ENCODE data around the gene ELFN2. TPM values are rescaled to one million over a fixed set of nuclear protein-coding genes. Genes with fewer than 3 reads are reported as not detected.

Gene ELFN2
- polyA plus RNA-seq, 3 donors = 0.65 to 1.4 (median 0.86) TPM

DNA sequence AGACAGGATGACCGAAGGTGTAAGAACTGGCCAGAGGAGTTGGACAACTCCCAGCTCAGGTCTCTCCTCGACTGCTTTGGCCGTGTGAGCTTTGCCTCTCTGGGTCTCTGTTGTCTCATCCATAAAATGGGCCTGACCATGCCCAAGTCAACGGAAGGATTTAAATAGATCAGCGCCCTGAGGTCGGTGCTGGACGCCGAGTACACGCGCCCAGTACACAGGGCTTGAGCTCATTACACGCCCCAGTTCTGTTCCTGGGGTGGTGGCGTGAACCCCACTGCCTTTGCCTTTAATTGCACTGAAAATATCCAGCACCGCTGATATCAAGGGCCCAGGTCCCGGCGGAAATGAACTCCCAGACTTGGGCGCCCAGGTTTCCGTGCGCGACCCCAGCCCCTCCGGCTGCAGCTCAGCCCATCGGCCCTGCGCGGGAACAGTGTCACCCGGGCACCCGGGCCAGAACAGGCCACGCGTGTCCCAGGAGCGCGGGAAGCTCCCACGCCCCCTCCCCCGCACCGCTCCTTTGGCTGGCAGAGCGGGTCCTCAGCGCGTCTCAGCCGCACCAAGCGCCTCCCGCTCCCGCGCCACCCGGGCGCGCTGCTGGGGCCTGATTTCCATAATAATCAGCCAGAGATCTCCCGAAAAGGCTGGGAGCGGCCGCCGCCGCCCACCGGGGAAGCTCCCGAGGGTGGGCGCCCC is 102.8 kb downstream of the ELFN2 start:
- DNase-seq (ENCODE audit: low read depth in 3 of 3, low spot score in 2 of 3) = no peak

DNA sequence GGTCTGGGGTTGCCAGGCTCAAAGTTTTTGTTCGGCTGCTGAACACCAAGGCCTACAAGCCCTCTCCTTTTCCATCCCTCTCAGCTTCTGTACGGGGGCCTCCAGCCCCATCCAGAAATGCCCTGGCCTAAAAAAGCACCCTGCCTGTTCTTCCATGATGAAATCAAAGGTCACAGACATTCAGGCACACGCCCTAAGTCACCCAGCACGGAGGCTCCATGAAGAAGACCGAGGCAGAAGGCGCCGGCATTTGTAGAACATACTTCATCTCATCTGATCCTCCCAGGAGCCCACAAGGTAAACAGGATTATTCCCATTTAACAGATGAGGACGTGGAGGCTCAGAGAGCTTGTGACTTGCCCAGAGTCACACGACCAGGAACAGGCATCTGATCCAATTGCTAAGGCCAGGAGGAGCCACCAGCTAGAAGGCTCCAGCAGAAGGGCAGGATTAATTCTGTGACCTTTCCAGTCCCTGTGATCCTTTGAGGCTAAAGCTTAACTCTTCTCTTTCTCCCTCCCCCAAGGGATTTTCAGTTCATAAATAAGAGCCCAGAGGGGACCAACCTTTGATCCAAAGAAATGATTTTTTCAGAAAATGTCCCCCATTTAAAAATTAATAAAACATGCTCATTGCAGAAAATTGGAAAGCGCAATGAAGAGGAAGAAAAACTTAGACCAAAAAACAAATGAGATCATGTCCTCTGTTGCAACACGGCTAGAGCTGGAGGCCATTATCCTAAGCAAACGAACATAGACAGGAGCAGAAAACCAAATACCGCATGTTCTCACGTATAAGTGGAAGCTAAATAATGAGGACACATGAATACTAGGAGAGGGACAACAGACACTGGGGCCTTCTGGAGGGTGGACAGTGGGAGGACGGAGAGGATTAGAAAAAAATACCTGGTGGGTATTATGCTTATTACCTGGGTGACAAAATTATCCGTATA is 106.3 kb downstream of the ELFN2 start:
- DNase-seq (ENCODE audit: low read depth in 3 of 3, low spot score in 2 of 3) = no peak

DNA sequence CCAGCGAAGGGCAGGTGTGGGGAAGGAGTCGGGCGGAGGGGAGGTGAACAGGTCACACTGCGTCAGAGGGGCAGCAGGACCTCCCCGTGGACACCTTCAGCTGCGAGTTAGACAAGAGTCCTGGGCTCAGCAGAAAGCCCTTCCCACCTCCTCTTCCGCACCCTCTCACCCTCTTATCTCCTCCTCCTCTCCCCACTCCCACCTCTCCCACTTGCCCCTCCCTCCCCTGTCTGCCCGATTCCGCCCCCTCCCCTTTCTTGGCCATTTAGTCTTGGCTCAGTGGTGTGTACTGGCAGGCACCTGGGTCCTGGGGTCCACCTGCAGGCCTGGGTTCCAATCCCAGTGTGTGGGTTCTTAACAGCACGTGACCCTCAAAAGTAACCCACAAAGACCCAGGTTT is 107.8 kb downstream of the ELFN2 start:
- no peak for DNase-seq (ENCODE audit: low read depth in 3 of 3, low spot score in 2 of 3)

DNA sequence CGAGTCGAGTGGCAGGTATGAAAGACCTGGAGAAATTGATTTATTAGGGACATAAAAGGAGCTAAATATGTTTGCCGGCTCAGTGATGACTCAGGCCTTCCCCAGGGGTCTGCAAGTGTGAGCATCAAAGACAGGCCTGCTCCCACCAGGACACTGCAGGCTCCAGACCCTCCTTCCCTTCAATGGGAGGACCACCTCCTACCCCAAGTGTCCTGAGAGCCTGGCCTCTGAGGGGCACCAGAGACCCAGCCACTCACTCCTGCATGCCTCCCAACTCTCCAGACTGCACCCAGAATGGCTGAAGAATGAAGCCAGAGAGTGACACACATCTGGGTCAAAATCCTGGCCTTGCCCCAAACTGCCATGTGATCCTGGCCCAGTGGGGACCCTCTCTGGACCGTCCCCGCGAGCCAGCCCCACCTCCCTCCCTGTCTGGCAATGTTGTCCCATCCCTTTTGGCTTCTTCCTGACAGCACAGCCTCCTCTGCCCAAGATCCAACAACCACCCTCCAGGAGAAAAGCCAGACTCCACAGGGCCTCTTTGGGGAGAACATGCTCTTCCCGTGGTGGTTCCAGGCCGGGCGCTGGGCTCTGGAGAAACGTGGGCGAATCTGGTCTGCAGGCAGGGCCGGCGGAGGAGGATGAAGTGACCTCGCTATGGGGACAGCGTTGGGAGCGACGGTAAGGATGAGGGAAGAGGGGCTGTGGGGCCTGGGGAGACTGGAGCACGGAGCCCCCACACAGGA is 108.7 kb downstream of the ELFN2 start:
- no peak for DNase-seq (ENCODE audit: low read depth in 3 of 3, low spot score in 2 of 3)

Other genes with a start within 250 kb of the ELFN2 start
- 10 to 100 TPM; 25.3 to 29.0 (median 26.2) TPM for gene C1QTNF6, start 239.2 kb downstream of the ELFN2 start, polyA plus RNA-seq (ENCODE audit: insufficient read length in 3 of 3)
- gene SSTR3, start 215.0 kb downstream of the ELFN2 start, polyA plus RNA-seq (ENCODE audit: insufficient read length in 3 of 3) = 1 to 10 TPM in 1 of 3 donors, under 1 TPM in 2; 0.79 to 1.2 (median 0.83) TPM
- gene RAC2, start 183.2 kb downstream of the ELFN2 start, polyA plus RNA-seq (ENCODE audit: insufficient read length in 3 of 3) = 1 to 10 TPM; 5.7 to 6.9 (median 5.9) TPM
- gene CYTH4, start 145.0 kb downstream of the ELFN2 start, polyA plus RNA-seq (ENCODE audit: insufficient read length in 3 of 3) = 1 to 10 TPM; 2.4 to 3.0 (median 2.8) TPM
- 1 to 10 TPM; 4.6 to 8.4 (median 6.3) TPM for gene MFNG, start 58.9 kb upstream of the ELFN2 start, polyA plus RNA-seq (ENCODE audit: insufficient read length in 3 of 3)
- gene CARD10, start 91.9 kb upstream of the ELFN2 start, polyA plus RNA-seq (ENCODE audit: insufficient read length in 3 of 3) = 10 to 100 TPM; 16.2 to 18.0 (median 16.4) TPM
- 10 to 100 TPM; 32.3 to 36.9 (median 36.7) TPM for gene CDC42EP1, start 133.0 kb upstream of the ELFN2 start, polyA plus RNA-seq (ENCODE audit: insufficient read length in 3 of 3)
- 10 to 100 TPM; 36.0 to 40.6 (median 39.5) TPM for gene LGALS2, start 152.6 kb upstream of the ELFN2 start, polyA plus RNA-seq (ENCODE audit: insufficient read length in 3 of 3)
- gene GGA1, start 181.4 kb upstream of the ELFN2 start, polyA plus RNA-seq (ENCODE audit: insufficient read length in 3 of 3) = 10 to 100 TPM; 37.6 to 44.5 (median 38.9) TPM
- gene SH3BP1, start 212.2 kb upstream of the ELFN2 start, polyA plus RNA-seq (ENCODE audit: insufficient read length in 3 of 3) = 10 to 100 TPM; 19.7 to 26.6 (median 21.1) TPM
- gene PDXP, start 231.2 kb upstream of the ELFN2 start, polyA plus RNA-seq (ENCODE audit: insufficient read length in 3 of 3) = 10 to 100 TPM; 16.4 to 17.7 (median 16.8) TPM
- gene LGALS1, start 248.2 kb upstream of the ELFN2 start, polyA plus RNA-seq (ENCODE audit: insufficient read length in 3 of 3) = 100 to 1,000 TPM; 308 to 363 (median 348) TPM

Data from right renal cortex interstitium (tissue), 3 donors.